IMR-90 (cell line): ENCODE measurements around the gene KCNF1. TPM values are rescaled to one million over a fixed set of nuclear protein-coding genes. Genes with fewer than 3 reads are reported as not detected.

Experiments used
- ATAC-seq: fragments of 200-7000 bp; cut with Tn5 transposase; 2 replicates; pipeline ENCODE4 v1.9.1; 2020; ENCODE audit warnings: low read depth, mild to moderate bottlenecking, moderate library complexity
- BruUV-seq: library from RNA; stranded (reverse); fragments of 400-500 nt; replicated peaks from 2 replicates; lab custom pipeline; 2021; lab: Mats Ljungman, UMichigan
- CTCF ChIA-PET: fragments of 300-600 bp; formaldehyde crosslinking; extraction: SDS; loops from one replicate; lab custom pipeline; 2021; ENCODE audit warnings: antibody characterized with exemption; lab: Yijun Ruan, JAX
- POLR2A ChIA-PET: fragments of 300-600 bp; sonication (Branson Sonifier 250); formaldehyde crosslinking; loops from one replicate; lab custom pipeline; 2022; ENCODE audit warnings: antibody characterized with exemption; ENCODE audit not compliant: unreplicated experiment; lab: Charles Lee
- DNase-seq: peaks from one replicate; pipeline ENCODE4 v3.0.0; 2013
- H2AFZ ChIP-seq: replicated peaks from 2 replicates; pipeline ENCODE3; 2013; ENCODE audit warnings: low read length, mild to moderate bottlenecking; ENCODE audit not compliant: poor library complexity
- H2AK5ac ChIP-seq: 2 replicates; pipeline ENCODE4 v1.6.1; 2013; ENCODE audit warnings: low read depth, low read length, inconsistent platforms
- H2AK9ac ChIP-seq: replicated peaks from 2 replicates; pipeline ENCODE3; 2013; ENCODE audit warnings: mild to moderate bottlenecking, low read depth, low read length, moderate library complexity; ENCODE audit not compliant: poor library complexity
- H2BK120ac ChIP-seq: 2 replicates; pipeline ENCODE4 v1.6.1; 2013; ENCODE audit warnings: low read depth, low read length, inconsistent platforms
- H2BK15ac ChIP-seq: 3 replicates; pipeline ENCODE4 v1.6.1; 2013; ENCODE audit warnings: low read depth, low read length, inconsistent platforms
- H2BK20ac ChIP-seq: 2 replicates; pipeline ENCODE4 v1.6.1; 2013; ENCODE audit warnings: low read depth, mild to moderate bottlenecking, inconsistent platforms, low read length, moderate library complexity
- H2BK5ac ChIP-seq: 2 replicates; pipeline ENCODE4 v1.6.1; 2013; ENCODE audit warnings: mild to moderate bottlenecking, low read depth, low read length, inconsistent platforms; ENCODE audit not compliant: poor library complexity, severe bottlenecking
- H3K14ac ChIP-seq: replicated peaks from 2 replicates; pipeline ENCODE4 v1.6.1; 2013; ENCODE audit warnings: low read depth, low read length, inconsistent platforms
- H3K18ac ChIP-seq: 2 replicates; pipeline ENCODE4 v1.6.1; 2013; ENCODE audit warnings: low read depth, low read length, control low read depth
- H3K23ac ChIP-seq: 2 replicates; pipeline ENCODE4 v1.6.1; 2013; ENCODE audit warnings: low read depth, low read length, inconsistent platforms
- H3K27ac ChIP-seq: 2 replicates; pipeline ENCODE4 v1.5.1; 2013; ENCODE audit warnings: mild to moderate bottlenecking, control low read depth, low read length; ENCODE audit not compliant: insufficient read depth
- H3K27me3 ChIP-seq: 2 replicates; pipeline ENCODE4 v1.6.1; 2013; ENCODE audit warnings: low read length; ENCODE audit not compliant: control insufficient read depth, insufficient read depth
- H3K36me3 ChIP-seq: 2 replicates; pipeline ENCODE4 v1.6.1; 2013; ENCODE audit warnings: low read length, mixed read lengths; ENCODE audit not compliant: control insufficient read depth, insufficient read depth
- H3K4ac ChIP-seq: 2 replicates; pipeline ENCODE4 v1.6.1; 2013; ENCODE audit warnings: low read depth, low read length, inconsistent platforms
- H3K4me1 ChIP-seq: 2 replicates; pipeline ENCODE4 v1.6.1; 2013; ENCODE audit warnings: low read length, mixed read lengths; ENCODE audit not compliant: control insufficient read depth, insufficient read depth
- H3K4me2 ChIP-seq: 2 replicates; pipeline ENCODE4 v1.6.1; 2013; ENCODE audit warnings: low read depth, mild to moderate bottlenecking, control low read depth, low read length, moderate library complexity
- H3K4me3 ChIP-seq: 2 replicates; pipeline ENCODE4 v1.5.1; 2013; ENCODE audit warnings: low read depth, mild to moderate bottlenecking, control low read depth, low read length, moderate library complexity; ENCODE audit not compliant: insufficient read depth
- H3K56ac ChIP-seq: 2 replicates; pipeline ENCODE4 v1.6.1; 2013; ENCODE audit warnings: low read length, inconsistent platforms; ENCODE audit not compliant: insufficient read depth; ENCODE audit errors: extremely low read depth
- H3K79me1 ChIP-seq, 2 experiments: 2 replicates each; pipeline ENCODE4 v1.6.1; 2013; ENCODE audit warnings: low read length in 2 of 2, inconsistent platforms in 1 of 2, low read depth in 1 of 2
- H3K9ac ChIP-seq: 2 replicates; pipeline ENCODE4 v1.6.1; 2013; ENCODE audit warnings: low read depth, low read length, control low read depth
- H3K9me1 ChIP-seq: 2 replicates; pipeline ENCODE4 v1.6.1; 2013; ENCODE audit warnings: low read length, inconsistent platforms; ENCODE audit not compliant: insufficient read depth
- H3K9me3 ChIP-seq: 2 replicates; pipeline ENCODE4 v1.6.1; 2013; ENCODE audit warnings: low read length; ENCODE audit not compliant: control insufficient read depth, insufficient read depth
- H4K20me1 ChIP-seq: 2 replicates; pipeline ENCODE4 v1.6.1; 2013; ENCODE audit warnings: low read length, inconsistent platforms; ENCODE audit not compliant: insufficient read depth
- H4K5ac ChIP-seq: 2 replicates; pipeline ENCODE4 v1.6.1; 2013; ENCODE audit warnings: mild to moderate bottlenecking, low read depth, low read length, control low read depth
- H4K8ac ChIP-seq, 2 experiments: 2 replicates each; pipeline ENCODE4 v1.6.1; 2013; ENCODE audit warnings: low read depth in 2 of 2, low read length in 2 of 2, control low read depth in 1 of 2, inconsistent platforms in 1 of 2
- H4K91ac ChIP-seq: 2 replicates; pipeline ENCODE4 v1.6.1; 2013; ENCODE audit warnings: low read depth, low read length, inconsistent platforms; ENCODE audit not compliant: insufficient read depth
- CHD1 ChIP-seq: IDR thresholded peaks from 2 replicates; pipeline ENCODE4 v1.6.1; 2012; ENCODE audit warnings: low read depth, low read length, improper control_type of control experiment
- CTCF ChIP-seq: conservative IDR thresholded peaks from 2 replicates; pipeline ENCODE4 v1.5.1; 2012; ENCODE audit warnings: mild to moderate bottlenecking, low read depth, low read length, improper control_type of control experiment
- ELK1 ChIP-seq: fragments of 150-350 bp; IDR thresholded peaks from 2 replicates; pipeline ENCODE4 v1.6.1; 2016; ENCODE audit warnings: low read depth, mild to moderate bottlenecking, low read length, moderate library complexity, borderline replicate concordance
- FOS ChIP-seq: fragments of 150-350 bp; IDR thresholded peaks from 2 replicates; pipeline ENCODE4 v1.6.1; 2016; ENCODE audit warnings: low read depth, low read length
- MAFK ChIP-seq: IDR thresholded peaks from 2 replicates; pipeline ENCODE4 v1.6.1; 2012; ENCODE audit warnings: low read depth, low read length, improper control_type of control experiment
- MAZ ChIP-seq: IDR thresholded peaks from 2 replicates; pipeline ENCODE4 v1.6.1; 2012; ENCODE audit warnings: low read depth, mild to moderate bottlenecking, low read length, improper control_type of control experiment, moderate library complexity, borderline replicate concordance
- MXI1 ChIP-seq: IDR thresholded peaks from 2 replicates; pipeline ENCODE4 v1.6.1; 2012; ENCODE audit warnings: low read depth, mild to moderate bottlenecking, low read length, moderate library complexity, borderline replicate concordance
- NFE2L2 ChIP-seq: fragments of 150-350 bp; IDR thresholded peaks from 2 replicates; pipeline ENCODE4 v1.6.1; 2016; ENCODE audit warnings: low read depth, mild to moderate bottlenecking, low read length
- POLR2A ChIP-seq: IDR thresholded peaks from 2 replicates; pipeline ENCODE4 v1.6.1; 2012; ENCODE audit warnings: mild to moderate bottlenecking, low read depth, low read length
- RCOR1 ChIP-seq: IDR thresholded peaks from 2 replicates; pipeline ENCODE4 v1.6.1; 2012; ENCODE audit warnings: mild to moderate bottlenecking, low read length, improper control_type of control experiment; ENCODE audit not compliant: insufficient replicate concordance
- RFX5 ChIP-seq: IDR thresholded peaks from 2 replicates; pipeline ENCODE4 v1.8.0; 2012; ENCODE audit warnings: low read depth, mild to moderate bottlenecking, low read length, moderate library complexity
- SMC3 ChIP-seq: fragments of 150-350 bp; IDR thresholded peaks from 2 replicates; pipeline ENCODE4 v1.6.1; 2016; ENCODE audit warnings: low read depth, mild to moderate bottlenecking, antibody characterized with exemption, low read length, moderate library complexity
- USF2 ChIP-seq: fragments of 150-350 bp; IDR thresholded peaks from 2 replicates; pipeline ENCODE4 v1.6.1; 2017; ENCODE audit warnings: mild to moderate bottlenecking, antibody characterized with exemption, low read length, low read depth
- WGBS, 2 experiments: methylation state at CpG; one replicate each; pipeline versions ENCODE4 v1.1.5 to v1.1.7; 2013; ENCODE audit warnings: missing lambda C conversion rate in 2 of 2; ENCODE audit not compliant: insufficient read length in 1 of 2; ENCODE audit errors: extremely low coverage in 2 of 2; 5-methylcytosine and 5-hydroxymethylcytosine counted together
- dilution Hi-C: fragments of 300-500 bp; cut with HindIII; formaldehyde crosslinking; loops from one replicate; pipeline ENCODE4 v1.14.3; 2018; ENCODE audit warnings: low sequenced_read_pairs; ENCODE audit not compliant: unreplicated experiment
- in situ Hi-C: fragments of 300-500 bp; cut with MboI; formaldehyde crosslinking; loops from 3 replicates; pipeline ENCODE4 v1.14.3; 2019; ENCODE audit warnings: low sequenced_read_pairs, inconsistent platforms, mixed read lengths
- intact Hi-C: fragments of 100-400 bp; cut with micrococcal nuclease; formaldehyde crosslinking; loops from 2 replicates; pipeline ENCODE4 v1.10.0; 2022
- polyA plus RNA-seq, 3 experiments: library from polyadenylated mRNA; depleted of rRNA; stranded (reverse); fragments of >200 nt; gene quantifications; 2 replicates each; pipeline ENCODE4 v1.2.3, GENCODE V29; 2012; ENCODE audit warnings: low replicate concordance in 1 of 3
- total RNA-seq: library from RNA; depleted of rRNA; stranded (reverse); fragments of >200 nt; gene quantifications from 2 replicates; pipeline ENCODE4 v1.2.3, GENCODE V29; 2012

KCNF1 gene
- total and polyA plus RNA-seq, 2 of the 4 experiments (the other 2 are of a cell fraction), result 0.54 to 1.4 TPM

- TF ChIP-seq MAZ, result no peak
Observed at GRCh38 chr2:10905006-10905861, 6.5 kb upstream of the KCNF1 start (continued).

- Histone ChIP-seq H4K20me1 (no peaks in the 10 kb centered on the region), H2AFZ (no peak overlapping the region), H3K9me3 (peaks cover 6% of the 10 kb centered on the region; the same call in 1 of the 2 replicates), H3K4me2 (no peak overlapping the region), H3K27ac (no peak overlapping the region), H2BK5ac (no peak overlapping the region), H4K91ac (no peak overlapping the region), H3K4ac (no peak overlapping the region), H3K4me1 (peaks cover 2% of the 10 kb centered on the region; the same call in 1 of the 2 replicates), H3K14ac (no peak overlapping the region), H2AK9ac (no peak overlapping the region), H3K23ac (no peak overlapping the region), H3K79me1 (no peaks in the 10 kb centered on the region), H3K36me3 (no peaks in the 10 kb centered on the region), H2BK20ac (no peak overlapping the region), H2BK15ac (no peak overlapping the region), H3K9ac (no peak overlapping the region), H2BK120ac (no peak overlapping the region), H4K5ac (no peak overlapping the region), H4K8ac (no peak overlapping the region), H3K27me3 (no peaks in the 10 kb centered on the region; the same call in 1 of the 2 replicates), H3K56ac (no peak overlapping the region), H2AK5ac (no peak overlapping the region), H3K4me3 (no peak overlapping the region), H3K9me1 (no peaks in the 10 kb centered on the region), H3K18ac (no peak overlapping the region)
- WGBS, 2 experiments, result 100% methylated on average over 1 of the region's 8 CpGs; no CpG with 5 or more reads in 1 of the 2 experiments
- dilution Hi-C loops (no loop called here), intact Hi-C loops (no loop called here), in situ Hi-C loops (no loop called here)
- ATAC-seq (no peak), DNase-seq (no peak)
- no TSS peak for BruUV-seq
- CTCF ChIA-PET, result no interaction called here
- POLR2A ChIA-PET, result no interaction called here
- TF ChIP-seq SMC3 (no peak), MAFK (no peak), CHD1 (no peak), USF2 (no peak), NFE2L2 (no peak), ELK1 (no peak), CTCF (no peak), MXI1 (no peak), RFX5 (no peak), FOS (no peak), RCOR1 (no peak), POLR2A (no peak)
Observed at GRCh38 chr2:10905862-10906143, 5.9 kb upstream of the KCNF1 start.
